Measurements from ENCODE around the gene PHACTR4. TPM values are rescaled to one million over a fixed set of nuclear protein-coding genes. Genes with fewer than 3 reads are reported as not detected.

Gene PHACTR4
- total and polyA plus RNA-seq, 12 donors: 12.0 to 44.8 (median 23.0) TPM

DNA sequence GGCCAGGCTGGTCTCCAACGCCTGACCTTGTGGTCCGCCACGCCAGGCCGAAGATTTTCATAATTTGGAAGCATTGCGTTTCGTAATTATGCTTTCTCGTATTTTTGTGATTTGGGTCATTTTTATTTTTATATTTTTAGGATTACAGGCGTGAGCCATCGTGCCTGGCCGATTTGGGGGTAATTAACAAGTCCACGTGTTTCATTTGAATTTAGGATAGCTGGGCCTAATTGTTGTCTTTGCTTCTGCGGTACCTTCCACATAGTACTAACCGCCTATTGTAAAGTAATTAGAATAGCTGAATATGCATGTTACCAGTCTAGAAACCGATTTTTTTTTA is 137.3 kb downstream of the PHACTR4 start:
- Histone ChIP-seq H3K9me3 (replicated peaks in 1 of 3) (no peaks in the 10 kb centered on the region), H3K4me3 (peak overlapping the region; percentile 39 to 89 (median 86)), H3K36me3 (replicated peaks in 1 of 2) (peaks cover 0 to 43% of the 10 kb centered on the region in 2 donors), H3K27me3 (no peaks in the 10 kb centered on the region), H3K27ac (peak overlapping the region; percentile 40 to 89 (median 72)), H3K4me1 (replicated peaks in 1 of 2) (peaks cover 25 to 48% of the 10 kb centered on the region in 2 donors)
- no peak for TF ChIP-seq POLR2A (IDR thresholded peaks at IDR 0.05)
- TF ChIP-seq, protein P1, sequence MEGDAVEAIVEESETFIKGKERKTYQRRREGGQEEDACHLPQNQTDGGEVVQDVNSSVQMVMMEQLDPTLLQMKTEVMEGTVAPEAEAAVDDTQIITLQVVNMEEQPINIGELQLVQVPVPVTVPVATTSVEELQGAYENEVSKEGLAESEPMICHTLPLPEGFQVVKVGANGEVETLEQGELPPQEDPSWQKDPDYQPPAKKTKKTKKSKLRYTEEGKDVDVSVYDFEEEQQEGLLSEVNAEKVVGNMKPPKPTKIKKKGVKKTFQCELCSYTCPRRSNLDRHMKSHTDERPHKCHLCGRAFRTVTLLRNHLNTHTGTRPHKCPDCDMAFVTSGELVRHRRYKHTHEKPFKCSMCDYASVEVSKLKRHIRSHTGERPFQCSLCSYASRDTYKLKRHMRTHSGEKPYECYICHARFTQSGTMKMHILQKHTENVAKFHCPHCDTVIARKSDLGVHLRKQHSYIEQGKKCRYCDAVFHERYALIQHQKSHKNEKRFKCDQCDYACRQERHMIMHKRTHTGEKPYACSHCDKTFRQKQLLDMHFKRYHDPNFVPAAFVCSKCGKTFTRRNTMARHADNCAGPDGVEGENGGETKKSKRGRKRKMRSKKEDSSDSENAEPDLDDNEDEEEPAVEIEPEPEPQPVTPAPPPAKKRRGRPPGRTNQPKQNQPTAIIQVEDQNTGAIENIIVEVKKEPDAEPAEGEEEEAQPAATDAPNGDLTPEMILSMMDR (IDR thresholded peaks at IDR 0.05): peak in 1 of 6 experiments; percentile 4
- intact Hi-C loops (cut with DNase I): loop anchor here (5.0 to 10.0 kb wide), 2 partner anchors 92 to 95 kb away; no protein-coding TSS in a partner anchor
- peak in 1 of 7 donors; percentile 55 for DNase-seq
- 0 to 1% (median 0%) methylated on average over 14 of the region's 14 CpGs for WGBS, 4 donors

DNA sequence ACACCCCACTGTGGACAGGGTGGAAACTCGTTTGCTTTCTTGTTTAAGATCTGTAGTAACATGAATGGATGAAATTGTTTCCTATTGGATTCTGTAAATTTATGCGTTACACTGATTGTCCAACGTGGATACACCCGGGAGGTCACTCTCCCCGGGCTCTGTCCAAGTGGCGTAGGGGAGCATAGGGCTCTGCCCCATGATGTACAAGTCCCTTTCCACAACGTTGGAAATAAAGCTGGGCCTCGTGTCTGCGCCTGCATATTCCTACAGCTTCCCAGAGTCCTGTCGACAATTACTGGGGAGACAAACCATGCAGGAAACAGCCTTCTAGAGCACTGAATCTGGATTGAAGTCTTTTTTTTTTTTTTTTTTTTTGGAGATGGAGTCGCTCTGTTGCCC is 137.7 kb downstream of the PHACTR4 start:
- peaks cover 0 to 46% of the 10 kb centered on the region in 2 donors for H3K36me3 ChIP-seq (replicated peaks in 1 of 2)
- peak overlapping the region; percentile 24 to 86 (median 62) for H3K4me3 ChIP-seq
- no peaks in the 10 kb centered on the region for H3K27me3 ChIP-seq
- peak in 5 of 7 donors; percentile 42 to 68 (median 50) for DNase-seq
- H3K9me3 ChIP-seq (replicated peaks in 1 of 3): no peaks in the 10 kb centered on the region
- TF ChIP-seq POLR2A (IDR thresholded peaks at IDR 0.05): peak in 1 of 2 donors; percentile 41
- TF ChIP-seq, protein P1 (IDR thresholded peaks at IDR 0.05): no peak
- intact Hi-C loops (cut with DNase I): loop anchor here (5.0 to 10.0 kb wide), 2 partner anchors 92 to 95 kb away; no protein-coding TSS in a partner anchor
- 0 to 3% (median 1%) methylated on average over 11 of the region's 11 CpGs for WGBS, 4 donors
- H3K4me1 ChIP-seq (replicated peaks in 1 of 2): peaks cover 25 to 52% of the 10 kb centered on the region in 2 donors
- H3K27ac ChIP-seq: peak overlapping the region; percentile 40 to 89 (median 72)

DNA sequence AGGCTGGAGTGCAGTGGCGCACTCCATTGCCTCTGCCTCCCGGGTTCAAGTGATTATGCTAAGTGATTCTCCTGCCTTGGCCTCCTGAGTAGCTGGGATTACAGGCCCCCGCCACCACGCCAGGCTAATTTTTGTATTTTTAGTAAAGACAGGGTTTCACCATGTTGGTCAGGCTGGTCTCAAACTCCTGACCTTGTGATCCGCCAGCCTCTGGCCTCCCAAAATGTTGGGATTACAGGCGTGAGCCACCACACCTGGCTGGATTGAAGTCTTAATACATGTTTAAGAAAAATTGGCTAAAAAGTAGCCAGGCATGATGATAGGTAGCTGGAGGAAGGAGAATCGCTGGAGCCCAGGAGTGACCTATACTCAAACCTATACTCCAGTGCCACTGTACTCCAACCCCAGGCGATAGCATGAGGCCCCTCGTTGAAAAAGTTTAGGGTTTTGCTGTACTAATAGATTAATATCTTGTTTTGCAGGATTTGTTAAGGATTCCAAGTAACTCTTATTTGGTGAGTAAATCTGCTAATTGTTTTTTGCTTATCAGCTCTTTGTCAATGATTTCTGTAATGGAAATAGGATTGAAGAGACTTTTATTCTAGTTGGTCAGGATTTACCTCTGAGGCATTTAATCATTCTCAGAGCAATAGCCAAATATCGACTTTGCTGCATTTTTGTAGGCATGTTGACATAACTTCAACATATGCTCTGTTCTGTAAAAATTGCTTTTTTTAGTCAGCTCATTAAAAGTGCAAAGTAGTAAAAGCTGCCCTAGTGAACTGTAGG is 138.3 kb downstream of the PHACTR4 start:
- Histone ChIP-seq H3K9me3 (replicated peaks in 1 of 3) (no peaks in the 10 kb centered on the region), H3K27me3 (no peaks in the 10 kb centered on the region), H3K36me3 (replicated peaks in 1 of 2) (peaks cover 0 to 52% of the 10 kb centered on the region in 2 donors), H3K27ac (peak overlapping the region; percentile 40 to 85 (median 68)), H3K4me1 (replicated peaks in 1 of 2) (peaks cover 25 to 54% of the 10 kb centered on the region in 2 donors), H3K4me3 (peak overlapping the region in 3 of 4 donors; percentile 39 to 86 (median 85))
- no peak for DNase-seq
- intact Hi-C loops (cut with DNase I): loop anchor here (5.0 to 10.0 kb wide), 2 partner anchors 93 to 96 kb away; no protein-coding TSS in a partner anchor
- TF ChIP-seq POLR2A (IDR thresholded peaks at IDR 0.05): no peak
- TF ChIP-seq, protein P1 (IDR thresholded peaks at IDR 0.05): no peak
- WGBS, 4 donors: 15 to 31% (median 25%) methylated on average over 10 of the region's 10 CpGs

DNA sequence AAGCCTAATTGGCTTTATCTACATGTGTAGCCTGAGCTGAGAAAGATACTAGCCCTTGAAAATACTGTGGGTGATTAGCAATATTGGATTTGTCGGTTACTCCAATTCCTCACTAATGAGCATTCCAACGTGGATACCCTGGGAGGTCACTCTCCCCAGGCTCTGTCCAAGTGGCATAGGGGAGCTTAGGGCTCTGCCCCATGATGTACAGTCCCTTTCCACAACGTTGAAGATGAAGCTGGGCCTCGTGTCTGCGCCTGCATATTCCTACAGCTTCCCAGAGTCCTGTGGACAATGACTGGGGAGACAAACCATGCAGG is 138.9 kb downstream of the PHACTR4 start:
- peak overlapping the region in 1 of 4 donors; percentile 85 for H3K4me3 ChIP-seq
- peaks cover 0 to 58% of the 10 kb centered on the region in 2 donors for H3K36me3 ChIP-seq (replicated peaks in 1 of 2)
- H3K9me3 ChIP-seq (replicated peaks in 1 of 3): no peaks in the 10 kb centered on the region
- H3K27ac ChIP-seq: peak overlapping the region in 3 of 5 donors; percentile 64 to 85 (median 72)
- intact Hi-C loops (cut with DNase I): loop anchor here (5.0 to 10.0 kb wide), 2 partner anchors 94 to 96 kb away; no protein-coding TSS in a partner anchor
- DNase-seq: no peak
- TF ChIP-seq POLR2A (IDR thresholded peaks at IDR 0.05): no peak
- TF ChIP-seq, protein P1 (IDR thresholded peaks at IDR 0.05): no peak
- 28 to 39% (median 32%) methylated on average over 5 of the region's 5 CpGs for WGBS, 4 donors
- H3K4me1 ChIP-seq (replicated peaks in 1 of 2): peaks cover 25 to 54% of the 10 kb centered on the region in 2 donors
- H3K27me3 ChIP-seq: no peaks in the 10 kb centered on the region

Data from adrenal gland (tissue), 12 donors.